Psoas muscle (tissue), 8 donors: ENCODE results near the gene RASA3. TPM values are rescaled to one million over a fixed set of nuclear protein-coding genes. Genes with fewer than 3 reads are reported as not detected.

Source experiments
- ATAC-seq, 4 donors: fragments of 200-7000 bp; cut with Tn5 transposase; one replicate each; pipeline ENCODE4 v1.9.1; 2020; ENCODE audit warnings: moderate library complexity in 3 of 4, mild to moderate bottlenecking in 2 of 4
- DNase-seq, 2 donors: peaks; one replicate each; pipeline ENCODE4 v3.0.0-alpha.2; 2020
- H3K27ac ChIP-seq: fragments of 200-600 bp; one replicate; pipeline ENCODE4 v1.8.0; 2022
- H3K27me3 ChIP-seq, 3 donors: fragments of 200-600 bp in 1 of 3; one replicate each; pipeline versions ENCODE4 v1.6.1 to v1.8.0; 2013 to 2022; ENCODE audit warnings: low read length in 2 of 3, mild to moderate bottlenecking in 2 of 3, moderate library complexity in 1 of 3; ENCODE audit not compliant: insufficient read depth in 3 of 3
- H3K36me3 ChIP-seq, 2 donors: fragments of 200-600 bp in 1 of 2; one replicate each; pipeline versions ENCODE4 v1.6.1 to v1.8.0; 2013 to 2022; ENCODE audit warnings: low read depth in 1 of 2, mild to moderate bottlenecking in 1 of 2, moderate library complexity in 1 of 2; ENCODE audit not compliant: insufficient read depth in 1 of 2
- H3K4me1 ChIP-seq: fragments of 200-600 bp; one replicate; pipeline ENCODE4 v1.8.0; 2022
- H3K4me3 ChIP-seq: fragments of 200-600 bp; one replicate; pipeline ENCODE4 v1.8.0; 2022; ENCODE audit warnings: mild to moderate bottlenecking
- H3K9me3 ChIP-seq: fragments of 200-600 bp; one replicate; pipeline ENCODE4 v1.8.0; 2022
- WGBS, 3 donors: extraction: QIAGEN DNeasy Blood & Tissue Kit; methylation state at CpG; one replicate each; pipeline versions ENCODE4 v1.1.6 to v1.1.7; 2013; 5-methylcytosine and 5-hydroxymethylcytosine counted together
- intact Hi-C, 2 donors: fragments of 100-400 bp; cut with DNase I; formaldehyde crosslinking; loops; one replicate each; pipeline versions ENCODE4 v1.11.0 to v1.14.2; 2022
- polyA plus RNA-seq, 3 donors: library from polyadenylated mRNA; stranded (reverse); fragments of 200-250 nt; gene quantifications; one replicate each; pipeline ENCODE4 v1.2.3, GENCODE V29; 2013
- total RNA-seq, 4 donors: library from RNA; stranded (reverse); fragmentation: NEBNext Ultra II Directional in 2 of 4; extraction: Animal tissue kit (Norgen Biotek cat#: 25700) in 2 of 4; gene quantifications; one replicate each; pipeline versions ENCODE4 v1.2.1 to v1.2.4, GENCODE V29; 2021 to 2023
- TF ChIP-seq, protein P1 (sequence below): fragments of 200-600 bp; IDR thresholded peaks from one replicate; pipeline ENCODE4 v1.8.0; 2022; ENCODE audit warnings: antibody characterized with exemption
- donor health status: healthy with polysubstance abuse.
- donor health status: DM: no; HTN: no; CAD: no; lungs with moderate emphysema.
- donor health status: Bipolar disorder and iron deficiency.
- donor health status: healthy.
- donor health status: DM: yes; HTN: yes; CAD: no.
- donor health status: DM: no; HTN: no; CAD: no.
- donor health status: DM: no; HTN: no; CAD: no.
- donor health status: DM: yes; HTN: yes; CAD: no.

Gene RASA3
- total and polyA plus RNA-seq, 7 donors = 4.8 to 24.4 (median 13.1) TPM

DNA sequence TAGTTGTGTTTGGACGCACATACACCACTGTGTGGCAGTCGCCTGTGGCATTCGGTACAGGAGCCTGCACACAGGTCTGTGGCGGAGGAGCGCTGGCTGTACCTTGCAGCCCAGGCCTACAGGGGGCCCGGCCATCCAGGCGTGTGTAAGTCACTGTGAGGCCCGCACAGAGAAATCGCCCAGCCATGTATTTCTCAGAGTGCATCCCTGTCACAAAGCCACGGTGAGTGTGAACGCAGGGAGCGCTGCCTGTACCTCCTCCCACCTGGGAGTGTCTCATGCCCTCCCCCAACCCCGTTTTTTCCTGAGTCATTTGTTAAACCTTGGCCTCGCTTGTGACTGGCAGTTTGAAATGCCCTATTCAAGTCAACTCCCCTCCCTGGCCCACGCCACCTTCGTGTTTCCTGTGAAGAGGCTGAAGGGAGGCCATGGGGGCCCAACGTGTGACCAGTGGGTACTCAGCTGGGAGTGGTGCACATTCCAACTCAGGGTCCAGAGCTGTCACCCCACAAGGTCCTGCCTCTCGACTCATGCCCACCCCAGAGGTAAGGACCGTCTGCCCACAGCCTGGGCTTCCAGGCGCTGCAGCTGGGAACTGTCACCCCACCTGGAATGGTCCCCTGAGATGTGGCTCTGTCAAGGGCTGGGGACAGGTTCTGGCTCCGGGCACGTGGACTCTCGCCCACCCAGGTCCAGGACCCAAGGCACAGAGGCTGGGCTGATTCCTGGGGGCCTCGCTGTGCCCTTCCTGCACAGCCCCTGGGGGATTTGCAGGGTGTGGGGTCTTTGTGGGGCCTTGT lies 11.6 kb upstream of the RASA3 start:
- Histone ChIP-seq H3K27ac (no peak overlapping the region), H3K27me3 (no peaks in the 10 kb centered on the region), H3K4me3 (no peak overlapping the region), H3K36me3 (no peaks in the 10 kb centered on the region), H3K9me3 (no peaks in the 10 kb centered on the region), H3K4me1 (peaks cover 9% of the 10 kb centered on the region)
- ATAC-seq = peak in 3 of 4 donors; percentile 28 to 34 (median 32)
- peak in 1 of 2 donors; percentile 40 for DNase-seq
- intact Hi-C loops = no loop called here
- WGBS, 3 donors = 82 to 86% (median 85%) methylated on average over 24 of the region's 24 CpGs
- TF ChIP-seq, protein P1, sequence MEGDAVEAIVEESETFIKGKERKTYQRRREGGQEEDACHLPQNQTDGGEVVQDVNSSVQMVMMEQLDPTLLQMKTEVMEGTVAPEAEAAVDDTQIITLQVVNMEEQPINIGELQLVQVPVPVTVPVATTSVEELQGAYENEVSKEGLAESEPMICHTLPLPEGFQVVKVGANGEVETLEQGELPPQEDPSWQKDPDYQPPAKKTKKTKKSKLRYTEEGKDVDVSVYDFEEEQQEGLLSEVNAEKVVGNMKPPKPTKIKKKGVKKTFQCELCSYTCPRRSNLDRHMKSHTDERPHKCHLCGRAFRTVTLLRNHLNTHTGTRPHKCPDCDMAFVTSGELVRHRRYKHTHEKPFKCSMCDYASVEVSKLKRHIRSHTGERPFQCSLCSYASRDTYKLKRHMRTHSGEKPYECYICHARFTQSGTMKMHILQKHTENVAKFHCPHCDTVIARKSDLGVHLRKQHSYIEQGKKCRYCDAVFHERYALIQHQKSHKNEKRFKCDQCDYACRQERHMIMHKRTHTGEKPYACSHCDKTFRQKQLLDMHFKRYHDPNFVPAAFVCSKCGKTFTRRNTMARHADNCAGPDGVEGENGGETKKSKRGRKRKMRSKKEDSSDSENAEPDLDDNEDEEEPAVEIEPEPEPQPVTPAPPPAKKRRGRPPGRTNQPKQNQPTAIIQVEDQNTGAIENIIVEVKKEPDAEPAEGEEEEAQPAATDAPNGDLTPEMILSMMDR = no peak

DNA sequence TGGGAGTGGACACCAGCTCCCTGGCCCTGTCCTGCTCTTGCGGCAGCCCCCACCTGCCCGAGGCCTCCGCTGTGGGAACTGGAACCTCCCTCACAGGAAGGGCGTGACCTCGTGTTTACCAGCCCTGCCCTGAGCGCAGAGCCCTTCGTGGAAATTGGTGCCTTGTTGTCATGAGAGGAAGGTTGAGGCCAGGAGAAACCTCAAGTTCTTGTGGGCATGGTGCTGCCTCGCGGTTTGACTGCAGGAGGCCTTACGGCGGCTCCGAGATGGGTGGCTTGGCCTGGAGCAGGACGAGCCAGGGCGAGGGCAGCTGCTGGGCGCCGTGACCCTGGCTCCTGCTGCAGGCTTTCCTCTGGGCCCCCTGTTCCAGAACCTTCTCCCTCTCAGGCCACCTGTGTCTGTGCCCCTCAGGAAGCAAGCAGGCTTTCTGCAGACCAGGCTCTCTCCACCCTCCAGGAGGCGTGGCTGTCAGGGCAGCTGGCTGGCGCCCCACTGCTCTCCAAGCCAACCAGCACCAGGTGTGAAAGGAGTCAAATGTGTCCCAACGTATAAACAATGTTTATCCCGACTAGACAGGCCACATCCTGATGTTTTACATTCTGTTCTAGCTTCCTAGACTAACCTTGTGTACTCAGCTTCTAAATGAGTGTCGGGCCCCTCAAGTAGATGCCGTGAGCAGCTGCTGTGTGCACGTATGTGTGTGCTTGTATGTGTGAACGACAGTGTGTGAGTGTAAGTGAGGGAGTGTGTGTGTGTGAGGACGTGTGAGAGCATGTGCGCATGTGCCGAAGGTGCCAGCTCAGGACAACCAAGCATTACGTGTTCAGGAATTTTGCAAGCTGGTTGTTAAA lies 10.4 kb upstream of the RASA3 start:
- H3K4me1 ChIP-seq = peaks cover 9% of the 10 kb centered on the region
- peak; percentile 60 to 90 (median 88) for ATAC-seq
- TF ChIP-seq, protein P1 = no peak
- intact Hi-C loops = no loop called here
- H3K36me3 ChIP-seq = no peaks in the 10 kb centered on the region
- peak overlapping the region; percentile 43 for H3K27ac ChIP-seq
- no peaks in the 10 kb centered on the region for H3K27me3 ChIP-seq
- no peaks in the 10 kb centered on the region for H3K9me3 ChIP-seq
- H3K4me3 ChIP-seq = no peak overlapping the region
- WGBS, 3 donors = 55 to 60% (median 55%) methylated on average over 26 to 28 of the region's 28 CpGs
- DNase-seq = peak in 1 of 2 donors; percentile 72

DNA sequence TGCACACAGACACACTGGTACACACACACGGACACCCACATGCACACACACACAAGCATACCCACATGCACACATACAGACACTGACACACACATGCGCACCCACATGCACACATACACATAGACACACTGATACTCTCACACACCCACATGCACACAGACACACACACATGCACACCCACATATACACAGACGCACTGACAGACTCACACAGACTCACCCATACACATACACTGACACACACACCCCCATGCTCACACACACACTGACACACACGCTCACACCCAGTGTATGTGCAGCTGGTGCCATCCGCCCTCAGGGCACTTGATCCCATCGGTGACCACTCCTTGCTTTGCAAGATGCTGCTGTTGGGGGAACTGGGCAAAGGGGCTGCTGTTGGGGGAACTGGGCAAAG lies 9.7 kb upstream of the RASA3 start:
- Histone ChIP-seq H3K36me3 (no peaks in the 10 kb centered on the region), H3K27me3 (no peaks in the 10 kb centered on the region), H3K27ac (no peak overlapping the region), H3K4me3 (no peak overlapping the region), H3K9me3 (no peaks in the 10 kb centered on the region), H3K4me1 (peaks cover 9% of the 10 kb centered on the region)
- ATAC-seq = no peak
- intact Hi-C loops = no loop called here
- TF ChIP-seq, protein P1 = no peak
- DNase-seq = no peak
- 89 to 91% (median 89%) methylated on average over 6 of the region's 6 CpGs for WGBS, 3 donors

DNA sequence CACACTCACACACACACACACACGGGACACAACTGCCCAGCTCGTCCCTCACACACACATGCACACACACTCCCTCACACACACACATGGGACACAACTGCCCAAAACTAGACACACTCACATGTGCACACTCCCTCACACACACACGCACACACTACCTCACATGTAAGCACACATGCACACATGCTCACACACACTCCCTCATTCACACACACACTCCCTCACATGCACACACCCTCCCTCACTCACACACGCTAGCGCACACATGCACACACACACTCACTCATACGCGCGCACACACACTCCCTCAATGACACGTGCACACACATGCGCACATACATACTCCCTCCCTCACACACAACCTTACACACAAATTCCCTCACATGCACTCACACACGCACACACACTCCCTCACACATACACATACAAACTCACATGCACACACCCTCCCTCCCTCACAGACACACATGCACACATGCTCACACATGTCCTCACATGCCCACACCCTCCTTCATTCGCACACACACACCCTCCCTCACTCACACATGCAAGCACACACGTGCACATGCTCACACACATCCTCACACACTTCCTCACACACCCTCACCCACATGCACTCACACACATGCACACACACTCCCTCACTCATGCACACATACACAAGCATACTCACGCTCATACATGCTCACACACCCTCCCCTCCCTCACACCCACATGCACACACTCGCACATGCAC lies 9.0 kb upstream of the RASA3 start:
- peaks cover 9% of the 10 kb centered on the region for H3K4me1 ChIP-seq

More for the DNA sequence above, 9.0 kb upstream of the RASA3 start:
- ATAC-seq = no peak
- TF ChIP-seq, protein P1 = no peak
- H3K36me3 ChIP-seq = no peaks in the 10 kb centered on the region
- no peak overlapping the region for H3K27ac ChIP-seq
- no peak overlapping the region for H3K4me3 ChIP-seq
- H3K9me3 ChIP-seq = no peaks in the 10 kb centered on the region
- no peak for DNase-seq
- intact Hi-C loops = no loop called here
- 81 to 82% (median 82%) methylated on average over 15 of the region's 15 CpGs for WGBS, 3 donors
- H3K27me3 ChIP-seq = no peaks in the 10 kb centered on the region
